GM12878 (cell line): Measurements from ENCODE around the gene XPNPEP1. TPM values are rescaled to one million over a fixed set of nuclear protein-coding genes. Genes with fewer than 3 reads are reported as not detected.

Source experiments
- CBX3 ChIP-seq: fragments of 200-600 bp; sonication (generic); IDR thresholded peaks from 2 replicates; pipeline ENCODE4 v1.6.1; 2016; ENCODE audit warnings: low read depth, borderline replicate concordance
- CTCF ChIP-seq, 3 experiments: IDR thresholded peaks in 2 of 3; conservative IDR thresholded peaks in 1 of 3; 2 replicates each; pipeline ENCODE4 v1.5.1; 2011; ENCODE audit warnings: low read depth in 3 of 3, low read length in 3 of 3, mild to moderate bottlenecking in 3 of 3, control low read depth in 2 of 3, moderate library complexity in 2 of 3, inconsistent platforms in 1 of 3, mixed read lengths in 1 of 3; ENCODE audit not compliant: control insufficient read depth in 2 of 3, insufficient read depth in 1 of 3; ENCODE audit errors: extremely low read depth in 1 of 3
- ESRRA ChIP-seq: IDR thresholded peaks from 2 replicates; pipeline ENCODE4 v1.6.1; 2012; ENCODE audit warnings: mild to moderate bottlenecking, low read length, improper control_type of control experiment
- IKZF1 ChIP-seq: fragments of 450-650 bp; conservative IDR thresholded peaks from 2 replicates; pipeline ENCODE4 v1.6.1; 2017; ENCODE audit warnings: antibody characterized with exemption, mild to moderate bottlenecking
- KAT2A ChIP-seq: conservative IDR thresholded peaks from 2 replicates; pipeline ENCODE4 v1.6.1; 2011; ENCODE audit warnings: low read depth, low read length; ENCODE audit not compliant: control insufficient read depth
- MAX ChIP-seq: IDR thresholded peaks from 2 replicates; pipeline ENCODE4 v1.6.1; 2012; ENCODE audit warnings: low read depth, low read length, improper control_type of control experiment
- NKRF ChIP-seq: fragments of 450-650 bp; conservative IDR thresholded peaks from 2 replicates; pipeline ENCODE4 v1.6.1; 2017; ENCODE audit warnings: mild to moderate bottlenecking, moderate library complexity
- RAD51 ChIP-seq: fragments of 450-650 bp; IDR thresholded peaks from 2 replicates; pipeline ENCODE4 v1.6.1; 2016; ENCODE audit warnings: moderate library complexity, mild to moderate bottlenecking, inconsistent platforms
- STAT3 ChIP-seq: IDR thresholded peaks from 2 replicates; pipeline ENCODE4 v1.6.1; 2011; ENCODE audit warnings: low read depth, low read length, improper control_type of control experiment
- TARDBP ChIP-seq: IDR thresholded peaks from 2 replicates; pipeline ENCODE4 v1.6.1; 2016; ENCODE audit warnings: borderline replicate concordance
- TCF3 ChIP-seq: IDR thresholded peaks from 2 replicates; pipeline ENCODE4 v1.6.1; 2012; ENCODE audit warnings: low read depth, mild to moderate bottlenecking, low read length, borderline replicate concordance; ENCODE audit not compliant: insufficient read depth
- YBX1 ChIP-seq: fragments of 450-650 bp; IDR thresholded peaks from 2 replicates; pipeline ENCODE4 v1.6.1; 2016; ENCODE audit warnings: antibody characterized with exemption
- polyA plus RNA-seq, 11 experiments: library from polyadenylated mRNA; depleted of rRNA in 4 of 11; unstranded in 6 of 11; stranded (reverse) in 5 of 11; fragments of >200 nt; fragmentation: Nextera tagmentation in 4 of 11; fragmentation: Illumina TruSeq in 1 of 11; extraction: Ambion mirVana in 4 of 11; extraction: Trizol in 1 of 11; gene quantifications; 1 replicate in 1 of 11; 2 replicates in 10 of 11; pipeline versions ENCODE4 v1.2.1 to v1.2.3, GENCODE V29; 2011 to 2016; ENCODE audit warnings: inconsistent platforms in 2 of 11, missing spikeins in 2 of 11, low read depth in 1 of 11
- total RNA-seq, 4 experiments: library from RNA; depleted of rRNA in 3 of 4; stranded (reverse); fragments of >200 nt in 3 of 4; fragmentation: Illumina TruSeq in 1 of 4; extraction: Trizol in 1 of 4; gene quantifications; 2 replicates each; pipeline versions ENCODE4 v1.2.1 to v1.2.3, GENCODE V29; 2013 to 2021
- TF ChIP-seq, protein P1 (sequence below): fragments of 450-650 bp; IDR thresholded peaks from 2 replicates; pipeline ENCODE4 v1.6.1; 2017; ENCODE audit warnings: mild to moderate bottlenecking, moderate library complexity
- TF ChIP-seq, protein P2 (sequence below): IDR thresholded peaks from 2 replicates; pipeline ENCODE4 v1.6.1; 2012; ENCODE audit warnings: improper control_type of control experiment, low read depth, low read length; ENCODE audit not compliant: insufficient replicate concordance

The XPNPEP1 gene
- total and polyA plus RNA-seq, 10 of the 15 experiments (the other 5 are each of a cell fraction or from before 2014, with no cell fraction given), result 22.7 to 108 (median 43.5) TPM

DNA sequence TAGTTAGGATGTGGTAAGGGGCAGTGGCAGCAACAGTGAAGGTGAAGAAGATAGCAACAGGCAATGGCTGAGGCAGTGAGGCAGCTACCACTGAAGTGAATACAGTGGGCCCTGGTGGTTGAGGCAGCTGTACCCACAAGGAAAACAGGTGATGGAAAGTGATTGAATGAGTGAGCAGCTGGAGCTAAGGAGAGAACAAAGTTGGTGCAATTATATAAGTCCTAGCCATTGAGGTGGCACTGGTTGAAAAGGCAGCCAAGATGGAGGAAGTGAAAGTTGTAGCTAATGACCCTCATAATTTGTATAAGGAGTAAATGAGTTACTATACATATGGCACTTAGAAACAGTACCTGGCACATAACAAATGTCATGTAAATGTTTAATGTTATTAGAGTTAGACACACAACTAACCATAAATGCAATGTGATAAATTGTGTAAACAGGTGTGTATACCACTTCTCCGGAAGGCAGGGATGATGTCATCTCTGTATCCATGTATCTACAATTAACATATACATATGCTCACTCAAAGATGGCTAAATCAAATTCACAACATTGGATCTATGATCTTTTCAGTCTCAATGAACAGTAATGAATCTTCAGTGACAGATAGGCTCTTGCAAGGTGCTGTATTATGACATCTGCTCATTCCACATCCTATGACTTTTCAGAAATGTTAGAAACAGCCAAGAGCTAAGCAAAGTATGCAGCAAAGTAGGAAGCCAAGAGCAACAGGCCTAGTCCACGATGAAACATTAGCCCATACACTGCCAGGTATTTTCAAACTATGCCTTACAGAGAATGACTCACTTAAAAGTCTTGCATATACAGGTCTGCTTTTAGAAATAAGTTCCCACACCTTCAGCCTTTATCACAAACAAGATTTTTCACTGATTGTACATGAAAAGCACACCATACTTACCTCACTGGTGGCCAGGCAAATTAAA is 10.7 kb downstream of the XPNPEP1 start (continued):
- TF ChIP-seq CTCF (IDR thresholded peaks at IDR 0.05 in 2 of 3, conservative IDR thresholded peaks at IDR 0.05 in 1 of 3; ENCODE audit: control insufficient read depth in 2 of 3, extremely low read depth in 1 of 3, insufficient read depth in 1 of 3, low read depth in 3 of 3, low read length in 3 of 3) (no peak), MAX (peak; percentile 33; the same call in 1 of the 2 replicates), IKZF1 (peak; percentile 89), TARDBP (no peak), YBX1 (no peak), CBX3 (no peak), KAT2A (no peak), TCF3 (peak; percentile 23; the same call in 1 of the 2 replicates), ESRRA (no peak), STAT3 (0 out of 2 replicates have a peak, but pooled peaks have one; percentile 60), NKRF (no peak), RAD51 (no peak)
- TF ChIP-seq, protein P1, sequence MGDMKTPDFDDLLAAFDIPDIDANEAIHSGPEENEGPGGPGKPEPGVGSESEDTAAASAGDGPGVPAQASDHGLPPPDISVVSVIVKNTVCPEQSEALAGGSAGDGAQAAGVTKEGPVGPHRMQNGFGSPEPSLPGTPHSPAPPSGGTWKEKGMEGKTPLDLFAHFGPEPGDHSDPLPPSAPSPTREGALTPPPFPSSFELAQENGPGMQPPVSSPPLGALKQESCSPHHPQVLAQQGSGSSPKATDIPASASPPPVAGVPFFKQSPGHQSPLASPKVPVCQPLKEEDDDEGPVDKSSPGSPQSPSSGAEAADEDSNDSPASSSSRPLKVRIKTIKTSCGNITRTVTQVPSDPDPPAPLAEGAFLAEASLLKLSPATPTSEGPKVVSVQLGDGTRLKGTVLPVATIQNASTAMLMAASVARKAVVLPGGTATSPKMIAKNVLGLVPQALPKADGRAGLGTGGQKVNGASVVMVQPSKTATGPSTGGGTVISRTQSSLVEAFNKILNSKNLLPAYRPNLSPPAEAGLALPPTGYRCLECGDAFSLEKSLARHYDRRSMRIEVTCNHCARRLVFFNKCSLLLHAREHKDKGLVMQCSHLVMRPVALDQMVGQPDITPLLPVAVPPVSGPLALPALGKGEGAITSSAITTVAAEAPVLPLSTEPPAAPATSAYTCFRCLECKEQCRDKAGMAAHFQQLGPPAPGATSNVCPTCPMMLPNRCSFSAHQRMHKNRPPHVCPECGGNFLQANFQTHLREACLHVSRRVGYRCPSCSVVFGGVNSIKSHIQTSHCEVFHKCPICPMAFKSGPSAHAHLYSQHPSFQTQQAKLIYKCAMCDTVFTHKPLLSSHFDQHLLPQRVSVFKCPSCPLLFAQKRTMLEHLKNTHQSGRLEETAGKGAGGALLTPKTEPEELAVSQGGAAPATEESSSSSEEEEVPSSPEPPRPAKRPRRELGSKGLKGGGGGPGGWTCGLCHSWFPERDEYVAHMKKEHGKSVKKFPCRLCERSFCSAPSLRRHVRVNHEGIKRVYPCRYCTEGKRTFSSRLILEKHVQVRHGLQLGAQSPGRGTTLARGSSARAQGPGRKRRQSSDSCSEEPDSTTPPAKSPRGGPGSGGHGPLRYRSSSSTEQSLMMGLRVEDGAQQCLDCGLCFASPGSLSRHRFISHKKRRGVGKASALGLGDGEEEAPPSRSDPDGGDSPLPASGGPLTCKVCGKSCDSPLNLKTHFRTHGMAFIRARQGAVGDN, result peak; percentile 54; the same call in 1 of the 2 replicates
- TF ChIP-seq, protein P2, sequence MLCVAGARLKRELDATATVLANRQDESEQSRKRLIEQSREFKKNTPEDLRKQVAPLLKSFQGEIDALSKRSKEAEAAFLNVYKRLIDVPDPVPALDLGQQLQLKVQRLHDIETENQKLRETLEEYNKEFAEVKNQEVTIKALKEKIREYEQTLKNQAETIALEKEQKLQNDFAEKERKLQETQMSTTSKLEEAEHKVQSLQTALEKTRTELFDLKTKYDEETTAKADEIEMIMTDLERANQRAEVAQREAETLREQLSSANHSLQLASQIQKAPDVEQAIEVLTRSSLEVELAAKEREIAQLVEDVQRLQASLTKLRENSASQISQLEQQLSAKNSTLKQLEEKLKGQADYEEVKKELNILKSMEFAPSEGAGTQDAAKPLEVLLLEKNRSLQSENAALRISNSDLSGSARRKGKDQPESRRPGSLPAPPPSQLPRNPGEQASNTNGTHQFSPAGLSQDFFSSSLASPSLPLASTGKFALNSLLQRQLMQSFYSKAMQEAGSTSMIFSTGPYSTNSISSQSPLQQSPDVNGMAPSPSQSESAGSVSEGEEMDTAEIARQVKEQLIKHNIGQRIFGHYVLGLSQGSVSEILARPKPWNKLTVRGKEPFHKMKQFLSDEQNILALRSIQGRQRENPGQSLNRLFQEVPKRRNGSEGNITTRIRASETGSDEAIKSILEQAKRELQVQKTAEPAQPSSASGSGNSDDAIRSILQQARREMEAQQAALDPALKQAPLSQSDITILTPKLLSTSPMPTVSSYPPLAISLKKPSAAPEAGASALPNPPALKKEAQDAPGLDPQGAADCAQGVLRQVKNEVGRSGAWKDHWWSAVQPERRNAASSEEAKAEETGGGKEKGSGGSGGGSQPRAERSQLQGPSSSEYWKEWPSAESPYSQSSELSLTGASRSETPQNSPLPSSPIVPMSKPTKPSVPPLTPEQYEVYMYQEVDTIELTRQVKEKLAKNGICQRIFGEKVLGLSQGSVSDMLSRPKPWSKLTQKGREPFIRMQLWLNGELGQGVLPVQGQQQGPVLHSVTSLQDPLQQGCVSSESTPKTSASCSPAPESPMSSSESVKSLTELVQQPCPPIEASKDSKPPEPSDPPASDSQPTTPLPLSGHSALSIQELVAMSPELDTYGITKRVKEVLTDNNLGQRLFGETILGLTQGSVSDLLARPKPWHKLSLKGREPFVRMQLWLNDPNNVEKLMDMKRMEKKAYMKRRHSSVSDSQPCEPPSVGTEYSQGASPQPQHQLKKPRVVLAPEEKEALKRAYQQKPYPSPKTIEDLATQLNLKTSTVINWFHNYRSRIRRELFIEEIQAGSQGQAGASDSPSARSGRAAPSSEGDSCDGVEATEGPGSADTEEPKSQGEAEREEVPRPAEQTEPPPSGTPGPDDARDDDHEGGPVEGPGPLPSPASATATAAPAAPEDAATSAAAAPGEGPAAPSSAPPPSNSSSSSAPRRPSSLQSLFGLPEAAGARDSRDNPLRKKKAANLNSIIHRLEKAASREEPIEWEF, result no peak
